ENCODE measurements around the gene ZNF438.

The ZNF438 gene

GRCh38 chr10:31011017-31011664 is 20.5 kb downstream of the ZNF438 start:
- DNase-seq = no peak

GRCh38 chr10:31010062-31010461 is 21.6 kb downstream of the ZNF438 start:
- no peak for DNase-seq

GRCh38 chr10:31005895-31006294 is 25.8 kb downstream of the ZNF438 start:
- no peak for DNase-seq

- DNase-seq = no peak
Observed at GRCh38 chr10:31004611-31005193, 27.0 kb downstream of the ZNF438 start.

- no peak for DNase-seq
Observed at GRCh38 chr10:31001740-31002139, 29.9 kb downstream of the ZNF438 start.

GRCh38 chr10:31000867-31001266 is 30.8 kb downstream of the ZNF438 start:
- DNase-seq = no peak

GRCh38 chr10:31000071-31000782 is 31.4 kb downstream of the ZNF438 start:
- no peak for DNase-seq

GRCh38 chr10:30999070-30999712 is 32.5 kb downstream of the ZNF438 start:
- no peak for DNase-seq

- no peak for DNase-seq
Observed at GRCh38 chr10:30997536-30998235, 34.0 kb downstream of the ZNF438 start.

- DNase-seq = no peak
Observed at GRCh38 chr10:30996481-30997005, 35.1 kb downstream of the ZNF438 start.

GRCh38 chr10:30995081-30995770 is 36.4 kb downstream of the ZNF438 start:
- no peak for DNase-seq

GRCh38 chr10:30993155-30993554 is 38.5 kb downstream of the ZNF438 start:
- no peak for DNase-seq

- no peak for DNase-seq
Observed at GRCh38 chr10:30992681-30993080, 39.0 kb downstream of the ZNF438 start.

GRCh38 chr10:30991647-30992011 is 40.0 kb downstream of the ZNF438 start:
- no peak for DNase-seq

GRCh38 chr10:30990971-30991646 is 40.6 kb downstream of the ZNF438 start:
- DNase-seq = no peak

GRCh38 chr10:30990351-30990750 is 41.3 kb downstream of the ZNF438 start:
- no peak for DNase-seq

GRCh38 chr10:30988831-30989435 is 42.7 kb downstream of the ZNF438 start:
- DNase-seq = no peak

GRCh38 chr10:30987463-30987862 is 44.2 kb downstream of the ZNF438 start:
- DNase-seq = no peak

GRCh38 chr10:30986053-30986555 is 45.6 kb downstream of the ZNF438 start:
- DNase-seq = no peak

GRCh38 chr10:30985512-30985911 is 46.2 kb downstream of the ZNF438 start:
- DNase-seq = no peak

Measured in stimulated activated naive CD4-positive, alpha-beta T cell treated with Interleukin-2 at 50 U/mL for 16 hours (primary cell).